ENCODE measurements around the gene PRSS35. TPM values are rescaled to one million over a fixed set of nuclear protein-coding genes. Genes with fewer than 3 reads are reported as not detected.
A peak's percentile ranks its signal among the peaks of the same experiment; 100 is the strongest.

Gene PRSS35, protein sequence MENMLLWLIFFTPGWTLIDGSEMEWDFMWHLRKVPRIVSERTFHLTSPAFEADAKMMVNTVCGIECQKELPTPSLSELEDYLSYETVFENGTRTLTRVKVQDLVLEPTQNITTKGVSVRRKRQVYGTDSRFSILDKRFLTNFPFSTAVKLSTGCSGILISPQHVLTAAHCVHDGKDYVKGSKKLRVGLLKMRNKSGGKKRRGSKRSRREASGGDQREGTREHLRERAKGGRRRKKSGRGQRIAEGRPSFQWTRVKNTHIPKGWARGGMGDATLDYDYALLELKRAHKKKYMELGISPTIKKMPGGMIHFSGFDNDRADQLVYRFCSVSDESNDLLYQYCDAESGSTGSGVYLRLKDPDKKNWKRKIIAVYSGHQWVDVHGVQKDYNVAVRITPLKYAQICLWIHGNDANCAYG
- total RNA-seq, result not detected

GRCh38 chr6:83511901-83512681 is at the start of gene PRSS35:
TSS of gene PRSS35 (plus strand) at chr6:83512534. CDS start at chr6:83523442, 10,908 bp downstream.
- no peaks in the 10 kb centered on the region for H3K36me3 ChIP-seq
- TF ChIP-seq POLR2A (IDR thresholded peaks at IDR 0.05) (no peak), POLR2AphosphoS5 (IDR thresholded peaks at IDR 0.05) (no peak)
- TF ChIP-seq, protein P1, sequence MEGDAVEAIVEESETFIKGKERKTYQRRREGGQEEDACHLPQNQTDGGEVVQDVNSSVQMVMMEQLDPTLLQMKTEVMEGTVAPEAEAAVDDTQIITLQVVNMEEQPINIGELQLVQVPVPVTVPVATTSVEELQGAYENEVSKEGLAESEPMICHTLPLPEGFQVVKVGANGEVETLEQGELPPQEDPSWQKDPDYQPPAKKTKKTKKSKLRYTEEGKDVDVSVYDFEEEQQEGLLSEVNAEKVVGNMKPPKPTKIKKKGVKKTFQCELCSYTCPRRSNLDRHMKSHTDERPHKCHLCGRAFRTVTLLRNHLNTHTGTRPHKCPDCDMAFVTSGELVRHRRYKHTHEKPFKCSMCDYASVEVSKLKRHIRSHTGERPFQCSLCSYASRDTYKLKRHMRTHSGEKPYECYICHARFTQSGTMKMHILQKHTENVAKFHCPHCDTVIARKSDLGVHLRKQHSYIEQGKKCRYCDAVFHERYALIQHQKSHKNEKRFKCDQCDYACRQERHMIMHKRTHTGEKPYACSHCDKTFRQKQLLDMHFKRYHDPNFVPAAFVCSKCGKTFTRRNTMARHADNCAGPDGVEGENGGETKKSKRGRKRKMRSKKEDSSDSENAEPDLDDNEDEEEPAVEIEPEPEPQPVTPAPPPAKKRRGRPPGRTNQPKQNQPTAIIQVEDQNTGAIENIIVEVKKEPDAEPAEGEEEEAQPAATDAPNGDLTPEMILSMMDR (IDR thresholded peaks at IDR 0.05), result peak in 1 of 3 donors; percentile 10
- no peaks in the 10 kb centered on the region for H3K27me3 ChIP-seq
- no peaks in the 10 kb centered on the region for H3K4me1 ChIP-seq
- H3K9me3 ChIP-seq, result no peaks in the 10 kb centered on the region
- peak within 1 kb of the TSS; percentile 34 to 63 (median 43) for H3K4me3 ChIP-seq
- DNase-seq (ENCODE audit: low spot score in 2 of 2), result no peak
- H3K27ac ChIP-seq, result peak within 1 kb of the TSS in 1 of 2 donors; percentile 5
- intact Hi-C loops (cut with DNase I; ENCODE audit: low total_unique reads), result no loop called here

GRCh38 chr6:83463886-83464285 is 48.4 kb upstream of the PRSS35 start:
- H3K4me1 ChIP-seq, result no peaks in the 10 kb centered on the region
- H3K9me3 ChIP-seq, result no peaks in the 10 kb centered on the region
- no peaks in the 10 kb centered on the region for H3K27me3 ChIP-seq
- H3K27ac ChIP-seq, result no peak overlapping the region
- H3K36me3 ChIP-seq, result no peaks in the 10 kb centered on the region
- H3K4me3 ChIP-seq, result no peak overlapping the region
- no peak for DNase-seq (ENCODE audit: low spot score in 2 of 2)
- TF ChIP-seq POLR2A (IDR thresholded peaks at IDR 0.05), result no peak
- TF ChIP-seq, protein P1 (IDR thresholded peaks at IDR 0.05), result no peak
- no peak for TF ChIP-seq POLR2AphosphoS5 (IDR thresholded peaks at IDR 0.05)
- intact Hi-C loops (cut with DNase I; ENCODE audit: low total_unique reads), result no loop called here

- Histone ChIP-seq H3K27me3 (no peaks in the 10 kb centered on the region), H3K27ac (no peak overlapping the region), H3K36me3 (no peaks in the 10 kb centered on the region), H3K4me3 (no peak overlapping the region), H3K9me3 (no peaks in the 10 kb centered on the region), H3K4me1 (no peaks in the 10 kb centered on the region)
- intact Hi-C loops (cut with DNase I; ENCODE audit: low total_unique reads), result no loop called here
- DNase-seq (ENCODE audit: low spot score in 2 of 2), result no peak
- TF ChIP-seq POLR2A (IDR thresholded peaks at IDR 0.05), result no peak
- TF ChIP-seq POLR2AphosphoS5 (IDR thresholded peaks at IDR 0.05), result no peak
- TF ChIP-seq, protein P1 (IDR thresholded peaks at IDR 0.05), result no peak
Observed at GRCh38 chr6:83464381-83465140, 47.8 kb upstream of the PRSS35 start.

DNA sequence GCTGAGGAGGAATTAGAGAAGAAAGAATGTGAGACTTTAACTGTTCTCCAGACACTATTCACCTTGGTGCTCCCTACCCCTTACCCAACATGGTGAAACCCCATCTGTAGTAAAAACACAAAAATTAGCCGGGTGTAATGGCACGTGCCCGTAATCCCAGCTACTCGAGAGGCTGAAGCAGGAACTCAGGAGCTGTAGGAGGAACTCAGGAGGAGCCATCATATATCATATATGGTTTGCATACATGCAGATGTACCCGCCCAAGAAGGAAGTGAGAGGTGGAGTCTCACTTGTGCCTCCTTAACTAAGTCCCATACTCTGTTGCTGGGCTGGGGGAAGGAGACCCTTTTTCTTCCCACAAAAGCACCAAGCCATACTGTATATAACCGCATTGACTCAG is 46.0 kb upstream of the PRSS35 start:
- intact Hi-C loops (cut with DNase I; ENCODE audit: low total_unique reads), result no loop called here
- TF ChIP-seq, protein P1 (IDR thresholded peaks at IDR 0.05), result no peak
- TF ChIP-seq POLR2A (IDR thresholded peaks at IDR 0.05) (no peak), POLR2AphosphoS5 (IDR thresholded peaks at IDR 0.05) (no peak)
- H3K27ac ChIP-seq, result no peak overlapping the region
- no peak for DNase-seq (ENCODE audit: low spot score in 2 of 2)
- H3K4me1 ChIP-seq, result no peaks in the 10 kb centered on the region
- H3K36me3 ChIP-seq, result no peaks in the 10 kb centered on the region
- no peaks in the 10 kb centered on the region for H3K9me3 ChIP-seq
- H3K27me3 ChIP-seq, result no peaks in the 10 kb centered on the region
- no peak overlapping the region for H3K4me3 ChIP-seq

All from breast epithelium (tissue), 4 donors.